AG10803 (cell line): Measurements from ENCODE around the gene KLHL34.

Experiments
- DNase-seq: peaks from one replicate; pipeline ENCODE4 v3.0.0; 2010; ENCODE audit warnings: low read depth
- H3K4me3 ChIP-seq: 2 replicates; pipeline ENCODE4 v1.5.1; 2011; ENCODE audit warnings: mild to moderate bottlenecking, low read length, control low read depth
- CTCF ChIP-seq: conservative IDR thresholded peaks from 2 replicates; pipeline ENCODE4 v1.5.1; 2011; ENCODE audit warnings: mild to moderate bottlenecking, low read length, control low read depth, inconsistent platforms

Gene KLHL34

GRCh38 chrX:21658152-21658737 lies at the start of gene KLHL34:
Gene KLHL34, minus strand, starts transcription at chrX:21658330. Its CDS starts 542 bp downstream, at chrX:21657788.
- peak within 1 kb of the TSS; percentile 17 for H3K4me3 ChIP-seq
- TF ChIP-seq CTCF = no peak
- no peak for DNase-seq

- TF ChIP-seq CTCF = no peak
- DNase-seq = no peak
- no peak overlapping the region for H3K4me3 ChIP-seq
Observed at GRCh38 chrX:21705225-21705624, 47.1 kb upstream of the KLHL34 start.

GRCh38 chrX:21702725-21703124 lies 44.6 kb upstream of the KLHL34 start:
- no peak for DNase-seq
- H3K4me3 ChIP-seq = no peak overlapping the region
- TF ChIP-seq CTCF = no peak

- no peak for TF ChIP-seq CTCF
- DNase-seq = no peak
- no peak overlapping the region for H3K4me3 ChIP-seq
Observed at GRCh38 chrX:21700967-21701366, 42.8 kb upstream of the KLHL34 start.

GRCh38 chrX:21700275-21700674 lies 42.1 kb upstream of the KLHL34 start:
- DNase-seq = no peak
- no peak for TF ChIP-seq CTCF
- no peak overlapping the region for H3K4me3 ChIP-seq

GRCh38 chrX:21699136-21699535 lies 41.0 kb upstream of the KLHL34 start:
- peak; percentile 9 for DNase-seq
- TF ChIP-seq CTCF = no peak
- no peak overlapping the region for H3K4me3 ChIP-seq

- TF ChIP-seq CTCF = no peak
- no peak overlapping the region for H3K4me3 ChIP-seq
- no peak for DNase-seq
Observed at GRCh38 chrX:21698272-21698671, 40.1 kb upstream of the KLHL34 start.
